ENCODE data around the gene PTPRE.

DNA sequence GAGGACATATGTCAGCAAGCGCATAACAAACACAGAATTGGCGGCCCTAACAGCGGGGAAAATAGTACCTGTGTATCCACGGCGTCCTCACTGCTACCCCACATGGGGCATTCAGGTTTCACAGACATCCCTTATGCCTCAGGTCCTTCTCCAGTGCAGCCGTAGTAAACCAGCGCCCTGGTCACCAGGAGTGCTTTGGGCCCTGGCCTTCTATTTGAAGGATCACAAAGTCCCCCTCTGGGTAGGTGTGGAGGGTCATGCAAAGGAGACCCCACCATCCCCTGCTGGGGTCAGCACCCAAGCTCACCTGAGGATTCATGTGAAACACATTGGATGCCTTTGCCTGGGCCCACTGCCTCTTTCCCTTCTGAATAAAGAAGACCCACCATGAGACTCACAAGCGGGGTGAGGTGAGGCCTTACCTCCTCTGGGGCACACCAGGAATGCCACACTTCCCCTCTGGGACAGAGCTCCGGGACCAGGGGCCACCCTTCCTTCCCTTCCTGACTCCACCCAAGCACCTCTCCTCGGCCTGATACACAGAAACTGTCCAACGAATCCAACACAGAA is 32.9 kb upstream of the PTPRE start:
- TF ChIP-seq POLR2AphosphoS5 (IDR thresholded peaks at IDR 0.05; ENCODE audit: low read depth, low read length) (no peak), SIN3A (IDR thresholded peaks at IDR 0.05; ENCODE audit: borderline replicate concordance, insufficient read depth, low read length) (no peak), FOXP2 (optimal IDR thresholded peaks at IDR 0.05; ENCODE audit: borderline replicate concordance, extremely low read depth, extremely low read length, insufficient read depth) (no peak), TAF1 (IDR thresholded peaks at IDR 0.05; ENCODE audit: borderline replicate concordance, insufficient read depth, low read length) (no peak)
- TF ChIP-seq, protein P1, sequence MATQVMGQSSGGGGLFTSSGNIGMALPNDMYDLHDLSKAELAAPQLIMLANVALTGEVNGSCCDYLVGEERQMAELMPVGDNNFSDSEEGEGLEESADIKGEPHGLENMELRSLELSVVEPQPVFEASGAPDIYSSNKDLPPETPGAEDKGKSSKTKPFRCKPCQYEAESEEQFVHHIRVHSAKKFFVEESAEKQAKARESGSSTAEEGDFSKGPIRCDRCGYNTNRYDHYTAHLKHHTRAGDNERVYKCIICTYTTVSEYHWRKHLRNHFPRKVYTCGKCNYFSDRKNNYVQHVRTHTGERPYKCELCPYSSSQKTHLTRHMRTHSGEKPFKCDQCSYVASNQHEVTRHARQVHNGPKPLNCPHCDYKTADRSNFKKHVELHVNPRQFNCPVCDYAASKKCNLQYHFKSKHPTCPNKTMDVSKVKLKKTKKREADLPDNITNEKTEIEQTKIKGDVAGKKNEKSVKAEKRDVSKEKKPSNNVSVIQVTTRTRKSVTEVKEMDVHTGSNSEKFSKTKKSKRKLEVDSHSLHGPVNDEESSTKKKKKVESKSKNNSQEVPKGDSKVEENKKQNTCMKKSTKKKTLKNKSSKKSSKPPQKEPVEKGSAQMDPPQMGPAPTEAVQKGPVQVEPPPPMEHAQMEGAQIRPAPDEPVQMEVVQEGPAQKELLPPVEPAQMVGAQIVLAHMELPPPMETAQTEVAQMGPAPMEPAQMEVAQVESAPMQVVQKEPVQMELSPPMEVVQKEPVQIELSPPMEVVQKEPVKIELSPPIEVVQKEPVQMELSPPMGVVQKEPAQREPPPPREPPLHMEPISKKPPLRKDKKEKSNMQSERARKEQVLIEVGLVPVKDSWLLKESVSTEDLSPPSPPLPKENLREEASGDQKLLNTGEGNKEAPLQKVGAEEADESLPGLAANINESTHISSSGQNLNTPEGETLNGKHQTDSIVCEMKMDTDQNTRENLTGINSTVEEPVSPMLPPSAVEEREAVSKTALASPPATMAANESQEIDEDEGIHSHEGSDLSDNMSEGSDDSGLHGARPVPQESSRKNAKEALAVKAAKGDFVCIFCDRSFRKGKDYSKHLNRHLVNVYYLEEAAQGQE (IDR thresholded peaks at IDR 0.05; ENCODE audit: insufficient read depth in 1 of 2, low read depth in 2 of 2, low read length in 2 of 2) = no peak

Measured in PFSK-1 (cell line).